ENCODE data around the gene CDH13.

The CDH13 gene

GRCh38 chr16:82999711-83000110, 372.9 kb downstream of the CDH13 start:
- DNase-seq (ENCODE audit: low read depth) = no peak

- DNase-seq (ENCODE audit: low read depth) = no peak
Observed at GRCh38 chr16:83002351-83003334, 375.9 kb downstream of the CDH13 start.

- no peak for DNase-seq (ENCODE audit: low read depth)
Observed at GRCh38 chr16:83004868-83005652, 378.3 kb downstream of the CDH13 start.

GRCh38 chr16:83005653-83006160, 378.9 kb downstream of the CDH13 start:
- DNase-seq (ENCODE audit: low read depth) = no peak

- DNase-seq (ENCODE audit: low read depth) = no peak
Observed at GRCh38 chr16:83010776-83011720, 384.3 kb downstream of the CDH13 start.

DNA sequence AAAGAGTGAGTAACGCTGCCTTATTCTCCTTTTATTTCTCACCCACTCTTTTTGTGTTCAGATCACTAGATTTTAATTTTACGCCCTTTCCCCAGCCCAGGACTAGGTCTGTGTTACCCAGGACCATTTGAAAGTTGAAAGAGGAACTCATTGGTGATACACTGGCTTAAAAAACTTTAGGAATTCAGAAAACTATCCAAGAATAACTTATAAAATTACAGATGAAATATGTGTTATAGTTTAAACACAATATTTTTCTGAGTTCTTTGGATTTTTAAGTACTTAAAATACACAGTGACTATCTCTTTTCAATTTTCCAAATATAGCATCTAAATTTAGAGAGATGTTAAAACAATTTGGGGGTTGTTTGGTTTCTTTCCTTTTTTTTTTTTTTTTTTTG, 385.2 kb downstream of the CDH13 start:
- DNase-seq (ENCODE audit: low read depth) = no peak

DNA sequence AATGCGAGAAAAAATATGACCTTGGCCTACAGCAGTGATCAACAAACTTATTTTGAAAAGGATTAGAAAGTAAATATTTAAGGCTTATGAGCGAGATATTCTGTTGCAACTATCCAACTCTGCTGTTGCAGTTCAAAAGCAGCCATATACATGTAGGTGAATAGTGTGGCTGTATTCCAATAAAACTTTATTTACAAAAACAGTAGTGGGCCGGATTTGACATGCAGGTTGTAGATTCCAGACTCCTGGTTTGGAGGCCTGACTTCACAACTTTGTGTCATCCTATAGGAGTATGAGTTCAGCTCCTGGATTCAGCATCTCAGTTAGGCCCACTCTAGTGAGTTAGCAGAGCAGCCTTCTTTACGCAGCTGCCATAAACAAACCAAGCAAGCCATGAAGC, 386.3 kb downstream of the CDH13 start:
- no peak for DNase-seq (ENCODE audit: low read depth)

DNA sequence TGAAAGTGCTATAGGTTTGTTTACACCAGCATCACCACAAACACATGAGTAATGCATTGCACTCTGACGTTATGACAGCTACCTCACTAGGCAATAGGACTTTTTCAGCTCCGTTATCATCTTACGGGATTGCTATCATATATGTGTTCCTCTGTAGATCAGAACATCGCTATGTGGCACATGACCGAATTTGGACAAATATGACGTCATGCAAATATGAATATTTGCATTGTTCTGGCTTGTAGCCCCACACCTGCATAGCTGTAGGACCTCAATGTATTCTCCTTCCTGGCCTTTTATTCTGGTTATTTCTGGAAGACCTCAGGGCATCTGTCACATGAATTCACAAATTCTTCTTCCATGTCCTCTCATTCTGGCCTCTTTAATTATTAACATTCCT, 393.2 kb downstream of the CDH13 start:
- no peak for DNase-seq (ENCODE audit: low read depth)

DNA sequence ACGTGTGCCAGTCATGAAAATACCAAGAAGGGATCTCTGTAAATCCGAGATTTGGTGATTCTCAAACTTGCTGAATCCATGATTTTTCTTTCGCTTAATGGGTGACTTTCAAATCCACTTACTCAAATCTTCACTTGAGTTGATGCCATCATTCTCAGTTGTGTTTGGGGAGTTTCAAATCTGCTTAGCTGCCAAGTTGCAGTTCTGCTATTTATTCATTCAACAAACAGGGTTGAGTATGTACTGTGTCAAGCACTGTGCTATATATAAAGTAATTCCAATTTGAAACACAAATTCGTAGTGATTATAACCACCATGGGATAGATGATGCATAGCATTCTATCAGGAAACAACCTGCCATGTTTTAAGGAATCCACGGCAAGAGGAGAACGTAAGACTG, 394.3 kb downstream of the CDH13 start:
- no peak for DNase-seq (ENCODE audit: low read depth)

DNA sequence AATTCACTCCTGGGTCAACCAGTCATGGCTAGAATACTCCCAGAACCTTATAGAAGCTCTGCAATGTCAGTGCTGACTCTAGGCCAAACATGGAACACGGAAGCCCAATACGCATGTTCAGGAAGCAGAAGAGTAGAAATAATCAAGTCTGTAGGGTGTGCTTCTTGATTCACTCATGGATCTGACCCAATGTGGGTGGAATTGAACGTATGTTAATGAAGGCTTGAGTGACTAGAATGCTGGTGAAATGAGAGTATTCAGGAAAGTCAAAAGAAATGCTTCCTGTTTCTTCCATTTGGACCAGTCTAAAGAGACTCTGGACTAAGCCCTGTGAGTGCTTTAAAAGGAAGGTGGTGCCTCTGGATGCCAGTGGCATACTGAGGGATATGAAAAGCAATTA, 395.0 kb downstream of the CDH13 start:
- DNase-seq (ENCODE audit: low read depth) = no peak

GRCh38 chr16:83023011-83023410, 396.2 kb downstream of the CDH13 start:
- DNase-seq (ENCODE audit: low read depth) = no peak

- no peak for DNase-seq (ENCODE audit: low read depth)
Observed at GRCh38 chr16:83023640-83024039, 396.9 kb downstream of the CDH13 start.

DNA sequence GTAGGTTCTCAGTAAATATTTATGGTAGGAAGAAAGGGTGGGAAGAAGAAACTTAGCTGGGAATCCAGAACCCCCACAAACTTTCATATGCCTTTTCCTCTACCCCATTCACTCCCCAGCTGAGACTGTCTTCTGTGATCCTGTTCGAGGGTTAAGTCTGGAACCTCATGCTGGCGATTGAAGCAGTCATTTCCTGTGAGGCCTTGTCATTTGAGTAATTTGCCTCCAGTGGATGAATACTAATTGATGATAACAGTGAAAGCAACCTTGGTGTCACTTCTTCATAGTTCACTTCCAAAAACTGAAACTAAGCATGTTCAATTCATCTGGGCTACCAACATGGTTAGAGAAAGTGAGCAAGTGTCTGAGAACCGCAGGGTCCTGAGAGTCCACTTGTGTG, 401.2 kb downstream of the CDH13 start:
- DNase-seq (ENCODE audit: low read depth) = no peak

DNA sequence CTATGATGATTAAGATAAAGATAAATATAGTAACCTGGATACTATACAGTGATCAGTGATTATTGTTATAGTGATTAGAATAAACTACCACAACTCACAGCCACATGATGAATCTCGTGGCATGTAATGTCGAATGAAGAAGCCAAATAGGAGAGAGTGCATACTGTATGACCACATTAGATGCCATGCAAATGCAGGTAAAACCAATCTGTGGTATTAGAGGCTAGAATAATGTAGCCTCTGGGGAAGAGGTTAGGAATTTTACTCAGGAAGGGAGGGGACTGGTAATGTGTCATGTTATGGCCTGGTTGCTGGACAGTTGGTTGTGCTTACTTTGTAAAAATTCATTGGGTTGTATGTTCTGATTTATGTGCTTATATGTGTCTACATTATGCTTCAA, 402.7 kb downstream of the CDH13 start:
- DNase-seq (ENCODE audit: low read depth) = no peak

GRCh38 chr16:83031524-83031923, 404.8 kb downstream of the CDH13 start:
- DNase-seq (ENCODE audit: low read depth) = no peak

DNA sequence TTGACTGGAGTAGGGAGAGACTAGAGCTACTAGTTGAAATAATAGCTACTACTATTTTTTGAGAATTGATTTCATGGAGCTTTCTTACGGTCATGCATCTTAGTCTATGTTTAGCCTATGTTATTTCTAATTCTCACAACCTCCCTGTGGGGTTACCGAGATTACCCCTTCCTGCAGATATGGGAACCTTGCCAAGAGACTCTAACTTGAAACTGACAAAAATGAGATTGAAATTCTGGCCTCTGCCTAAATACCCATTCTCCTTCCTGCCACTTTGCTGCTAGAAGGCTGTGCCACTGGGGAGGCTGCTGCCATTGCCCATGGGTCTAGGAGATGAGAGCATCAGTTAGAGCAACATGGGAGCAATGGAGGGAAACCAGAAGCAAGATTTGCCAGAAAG, 410.3 kb downstream of the CDH13 start:
- DNase-seq (ENCODE audit: low read depth) = no peak

GRCh38 chr16:83037884-83038283, 411.1 kb downstream of the CDH13 start:
- no peak for DNase-seq (ENCODE audit: low read depth)

- DNase-seq (ENCODE audit: low read depth) = no peak
Observed at GRCh38 chr16:83040174-83040573, 413.4 kb downstream of the CDH13 start.

DNA sequence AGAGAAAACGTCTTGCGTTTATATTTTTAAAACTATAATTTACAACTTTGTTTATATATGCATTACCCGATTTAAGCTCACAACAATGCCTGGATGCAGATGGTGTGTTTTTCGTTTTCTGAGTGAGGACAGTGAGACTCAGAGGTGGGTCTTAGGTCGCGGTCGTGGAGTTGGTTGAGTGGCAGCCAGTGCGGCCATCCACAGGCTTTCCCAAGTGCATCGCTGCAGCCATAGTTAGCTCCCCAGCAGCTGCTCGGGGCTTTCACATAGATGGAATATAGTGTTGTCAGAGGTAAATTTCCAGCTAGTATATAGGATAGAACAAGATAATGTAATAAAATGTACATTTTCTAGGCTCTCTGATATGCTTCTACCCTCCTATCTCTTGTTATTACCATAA, 417.8 kb downstream of the CDH13 start:
- DNase-seq (ENCODE audit: low read depth) = no peak

- no peak for DNase-seq (ENCODE audit: low read depth)
Observed at GRCh38 chr16:83045790-83046189, 419.0 kb downstream of the CDH13 start.

GRCh38 chr16:83046664-83047063, 419.9 kb downstream of the CDH13 start:
- DNase-seq (ENCODE audit: low read depth) = no peak

GRCh38 chr16:83051451-83051850, 424.7 kb downstream of the CDH13 start:
- no peak for DNase-seq (ENCODE audit: low read depth)

Measured in stimulated activated CD4-positive, alpha-beta T cell treated with anti-CD3 and anti-CD28 coated beads, Interleukin-2, amount 100 ng/mL, for 4 hours (primary cell).